C1 segment of cervical spinal cord (tissue), 14 donors: Measurements from ENCODE around the gene TMEM214.
"Not testable (repeated sequence)": the region's sequence is repeated elsewhere in the genome, so short reads cannot be mapped to it uniquely, and the experiment has no call there.

Experiments
- DNase-seq, 14 donors: peaks; one replicate each; lab custom pipeline; 2025; lab: John Stamatoyannopoulos, UW

Gene TMEM214

DNA sequence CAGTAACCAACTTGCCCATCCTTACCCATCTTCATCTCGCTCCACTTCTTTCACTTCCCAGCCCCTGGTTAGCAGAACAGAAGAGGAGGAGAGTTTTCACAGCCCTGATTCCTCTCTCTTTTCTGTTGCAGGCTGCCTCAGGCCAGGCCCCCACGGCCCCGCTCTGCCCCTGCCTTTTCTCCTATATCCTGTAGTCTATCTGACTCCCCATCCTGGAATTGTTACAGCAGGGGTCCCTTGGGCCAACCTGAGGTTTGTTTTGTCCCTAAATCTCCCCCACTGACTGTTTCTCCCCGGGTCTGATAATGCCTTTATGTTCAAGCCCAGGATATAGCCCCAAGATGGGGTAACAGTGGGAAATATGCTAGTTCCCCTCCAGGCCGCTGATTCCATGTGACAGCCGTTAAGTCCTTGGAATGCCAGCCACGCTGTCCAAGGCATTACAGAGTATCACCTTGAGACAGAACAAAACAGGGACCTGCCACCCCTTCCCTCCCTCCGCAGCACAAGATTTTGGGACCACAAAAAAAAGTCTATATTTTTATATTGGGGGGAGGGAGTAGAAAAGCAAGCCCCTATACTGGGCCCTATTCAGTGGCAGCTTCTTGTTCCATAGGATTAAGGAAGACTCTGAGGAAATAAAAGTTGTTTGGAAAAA, 37.3 kb downstream of the TMEM214 start:
- DNase-seq, result no peak

DNA sequence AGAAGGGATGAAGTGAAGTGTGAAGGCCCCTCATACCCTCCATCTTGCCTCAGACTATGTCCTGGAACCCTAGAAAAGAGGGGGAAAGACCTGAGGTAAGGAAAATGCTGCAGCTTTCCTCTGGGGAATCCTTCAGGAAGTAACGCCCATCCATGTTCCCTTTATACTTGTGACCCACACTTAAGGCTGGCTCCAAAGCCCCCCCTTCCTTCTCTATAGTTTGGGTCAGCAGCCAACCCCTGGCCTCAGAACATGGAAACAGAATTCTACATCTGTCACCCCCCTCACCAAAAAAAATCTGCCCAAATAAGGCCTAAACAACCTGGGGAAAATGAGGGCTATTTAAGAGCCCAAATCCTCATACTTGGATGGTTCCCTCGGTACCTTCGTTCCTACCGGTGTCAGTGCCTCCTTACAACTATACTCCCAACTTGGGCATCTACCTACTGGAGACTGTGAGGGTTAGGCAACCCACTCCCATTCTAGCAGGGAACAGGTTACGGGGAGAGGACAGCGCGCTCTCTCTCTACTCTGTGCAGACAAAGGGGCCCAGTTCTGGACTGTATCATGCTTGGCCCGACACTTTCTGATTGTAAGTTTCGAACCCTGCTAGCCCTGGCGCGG, 38.0 kb downstream of the TMEM214 start:
- DNase-seq, result no peak

DNA sequence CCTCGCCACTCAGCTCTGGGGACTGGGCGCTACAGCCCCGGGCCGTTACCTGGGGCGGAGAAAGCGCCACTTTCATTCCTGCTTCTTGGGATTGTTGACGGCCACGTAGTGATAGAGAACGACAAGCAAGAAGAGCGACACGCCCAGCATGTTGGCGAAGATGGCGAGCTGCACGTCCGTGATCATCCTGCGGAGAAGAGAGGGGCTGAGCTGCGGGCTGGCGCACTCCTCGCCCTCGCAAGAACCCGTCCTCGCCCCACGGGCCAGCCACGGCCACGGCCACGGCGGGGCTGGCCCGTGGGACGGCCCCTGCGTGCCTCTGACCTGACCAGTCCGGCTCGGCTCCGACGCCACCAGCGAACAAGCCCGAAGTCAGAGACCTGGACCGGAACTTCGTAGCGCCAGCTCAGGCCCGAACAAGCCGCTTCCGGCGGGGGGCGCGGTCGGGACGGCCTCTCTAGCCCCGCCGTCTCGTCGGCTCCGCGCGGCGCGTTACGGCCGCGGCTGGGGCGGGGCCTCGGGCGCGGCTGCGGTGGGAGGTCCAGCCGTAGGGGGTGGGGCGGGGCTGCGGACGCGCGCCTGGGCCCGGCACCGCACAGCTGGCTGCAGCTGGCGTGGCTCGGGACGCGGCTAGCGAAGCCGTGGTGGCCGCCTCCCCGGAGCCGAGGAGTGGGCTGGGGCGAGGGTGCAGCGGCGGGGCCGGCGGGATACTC, 38.7 kb downstream of the TMEM214 start, which contains the start of gene OST4:
Gene OST4, minus strand, starts transcription at position 378 of the 713 bp plus-strand sequence.
- peak; percentile 38 to 96 (median 90) for DNase-seq

DNA sequence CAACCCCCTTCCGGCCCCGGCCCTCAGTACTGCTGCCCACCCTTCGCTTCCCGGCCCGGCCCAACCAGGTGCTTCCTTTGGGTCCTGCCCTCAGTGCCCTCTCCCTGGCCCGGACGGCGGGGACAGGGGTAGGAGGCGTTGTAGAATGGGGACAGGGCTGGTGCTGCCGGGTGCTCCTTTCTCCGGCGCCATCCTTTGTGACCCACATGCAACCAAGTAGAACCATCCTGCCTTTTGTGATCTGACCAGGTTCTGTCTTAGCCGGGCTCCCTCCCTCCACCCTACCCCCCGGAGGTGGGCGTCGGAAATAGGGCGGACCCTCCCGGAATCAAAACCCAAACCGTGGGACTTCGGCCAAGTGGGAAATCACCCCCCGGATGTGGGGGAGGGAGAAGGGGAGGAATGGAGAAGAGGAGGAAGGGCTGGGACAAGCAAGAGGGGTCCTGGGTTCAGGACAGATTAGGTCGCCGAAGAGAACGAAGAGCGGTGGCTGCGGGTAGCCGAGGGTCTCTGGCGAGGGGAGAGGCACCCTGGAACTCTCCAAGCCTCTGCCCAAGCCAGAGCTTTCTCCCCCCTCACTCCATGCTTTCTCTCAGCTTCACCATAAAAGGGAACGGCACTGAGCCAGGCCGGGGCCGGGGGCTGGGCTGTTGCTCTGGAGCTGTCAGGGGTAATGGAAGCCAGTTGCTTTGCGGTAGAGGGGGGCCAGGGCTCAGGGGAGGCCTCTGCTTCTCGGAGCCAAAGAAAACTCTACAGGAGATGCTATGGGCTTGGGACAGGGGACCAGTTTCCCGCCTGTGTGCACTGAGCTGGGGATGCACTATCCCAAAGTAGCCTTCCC, 39.4 kb downstream of the TMEM214 start:
- peak in 9 of 14 donors; percentile 25 to 61 (median 49) for DNase-seq

DNA sequence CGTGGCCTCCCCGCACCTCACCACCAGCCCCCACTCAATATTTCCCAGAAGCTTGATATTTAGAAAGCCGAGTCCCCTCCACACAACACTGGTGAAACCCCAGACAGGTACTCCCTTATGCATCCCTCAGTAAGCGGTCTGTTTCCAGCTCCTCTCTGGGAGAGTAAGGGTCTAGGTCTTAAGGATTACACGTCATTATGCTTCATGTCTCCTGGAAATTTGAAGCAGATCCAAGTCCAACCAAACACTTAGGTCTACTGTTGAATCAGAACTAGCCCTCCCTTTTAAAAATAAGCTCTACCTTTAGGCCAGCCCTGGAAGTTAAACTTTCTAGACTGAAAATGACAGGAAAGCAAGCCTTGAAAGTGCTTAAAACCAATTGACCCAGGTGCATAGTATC, 40.2 kb downstream of the TMEM214 start:
- DNase-seq, result no peak

DNA sequence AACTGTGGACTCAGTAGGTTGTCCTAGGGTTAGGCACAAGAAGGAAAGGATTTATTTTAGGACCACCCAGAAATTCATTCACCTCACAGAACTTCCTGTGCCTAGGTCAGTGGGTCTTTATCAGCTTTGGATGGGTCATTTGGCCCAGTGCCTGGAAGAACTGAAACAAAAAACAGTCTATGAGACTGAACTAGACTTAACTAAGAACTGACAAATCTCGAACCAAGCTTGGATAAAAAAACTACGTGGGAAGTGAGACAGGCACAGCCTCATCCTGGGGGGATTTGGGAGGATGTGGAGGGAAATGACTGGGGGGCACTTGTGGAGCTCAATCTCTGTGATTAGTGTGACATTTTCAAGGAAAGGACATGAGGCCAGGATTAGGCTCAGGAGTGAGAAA, 41.0 kb downstream of the TMEM214 start:
- DNase-seq, result no peak

DNA sequence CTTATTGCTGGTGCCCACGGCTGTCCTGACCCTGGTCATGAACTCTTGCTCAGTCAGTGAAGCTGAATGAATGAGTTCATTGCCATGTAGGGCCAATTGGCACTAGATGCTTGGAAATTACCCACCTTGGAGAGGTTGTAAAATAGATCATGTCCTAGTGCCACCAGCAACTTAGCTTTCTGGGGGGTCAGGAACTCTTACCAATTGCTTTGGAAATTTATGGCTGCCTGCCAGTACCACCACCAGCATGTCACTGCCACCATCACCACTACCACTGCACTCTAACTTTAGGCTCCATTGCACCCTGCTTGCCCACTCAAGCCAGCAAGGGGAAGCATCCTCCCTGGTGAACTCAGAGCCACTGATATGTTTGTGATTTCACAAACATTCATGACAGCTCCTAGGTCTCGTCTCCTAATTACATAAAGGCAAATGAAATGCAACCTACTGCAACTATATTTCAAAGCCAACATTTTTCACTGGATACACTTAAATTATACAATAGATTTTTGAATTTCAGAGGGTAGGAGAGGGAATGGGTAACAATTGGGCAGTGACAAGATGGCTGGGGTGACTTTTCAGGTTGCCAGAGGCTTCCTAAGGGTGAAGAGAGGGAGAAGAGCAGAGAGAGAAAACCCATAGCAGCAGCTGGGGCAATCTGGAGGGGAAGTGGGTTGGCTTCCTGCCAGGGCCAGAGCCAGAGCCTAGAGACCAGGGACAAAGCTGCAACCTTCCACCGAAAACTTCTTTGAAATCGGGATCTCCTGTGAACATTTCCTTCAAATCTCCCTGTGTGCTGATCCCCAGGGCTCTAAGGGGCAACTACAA, 42.2 kb downstream of the TMEM214 start:
- peak in 1 of 14 donors; percentile 33 for DNase-seq

DNA sequence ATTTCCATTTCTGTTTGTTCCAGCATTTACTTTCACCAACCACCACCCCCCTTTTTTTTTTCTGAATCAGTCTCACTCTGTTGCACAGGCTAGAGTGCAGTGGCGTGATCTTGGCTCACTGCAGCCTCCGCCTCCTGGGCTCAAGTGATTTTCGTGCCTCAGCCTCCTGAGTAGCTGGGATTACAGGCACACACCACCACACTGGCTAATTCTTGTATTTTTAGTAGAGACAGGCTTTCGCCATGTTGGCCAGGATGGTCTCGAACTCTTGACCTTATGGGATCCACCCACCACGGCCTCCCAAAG, 42.8 kb downstream of the TMEM214 start:
- DNase-seq, result not testable (repeated sequence)

DNA sequence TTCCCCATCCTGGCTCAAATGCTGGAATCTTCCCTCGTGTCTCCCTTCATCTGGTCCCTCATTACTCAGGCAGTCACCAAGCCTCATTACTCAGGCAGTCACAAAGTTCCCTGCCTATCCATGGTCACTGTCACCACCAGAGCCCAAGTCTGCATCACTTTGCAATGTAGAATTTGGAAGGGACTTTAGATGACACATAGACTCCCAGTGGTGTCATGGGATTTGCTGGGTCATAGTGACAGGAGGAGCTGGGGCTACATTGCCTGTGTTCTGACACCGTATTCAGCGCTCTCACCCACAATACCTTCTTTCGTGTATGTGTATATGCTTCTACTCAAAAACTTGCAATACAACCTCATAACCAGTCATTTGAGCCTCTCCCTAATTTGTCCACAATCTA, 43.6 kb downstream of the TMEM214 start:
- no peak for DNase-seq

DNA sequence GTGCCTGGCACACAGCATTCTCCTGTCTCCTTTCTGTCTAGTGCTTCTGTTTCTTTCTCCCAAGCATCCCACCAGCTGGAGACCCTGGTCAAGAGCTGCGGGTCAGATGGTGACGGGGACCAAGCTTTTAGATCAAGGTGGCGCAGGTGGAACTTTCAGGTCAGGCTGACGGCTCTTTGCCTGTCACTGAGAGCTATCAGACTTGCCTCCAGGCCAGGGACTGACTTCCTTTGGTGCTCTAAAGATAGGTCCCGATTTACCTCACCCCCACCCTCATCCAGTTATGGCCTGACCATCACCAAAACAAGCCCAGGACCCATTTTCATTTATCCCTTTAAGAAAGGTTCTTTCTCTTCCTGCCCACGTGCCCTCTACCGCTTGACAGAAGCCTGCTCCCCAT, 44.5 kb downstream of the TMEM214 start:
- no peak for DNase-seq

DNA sequence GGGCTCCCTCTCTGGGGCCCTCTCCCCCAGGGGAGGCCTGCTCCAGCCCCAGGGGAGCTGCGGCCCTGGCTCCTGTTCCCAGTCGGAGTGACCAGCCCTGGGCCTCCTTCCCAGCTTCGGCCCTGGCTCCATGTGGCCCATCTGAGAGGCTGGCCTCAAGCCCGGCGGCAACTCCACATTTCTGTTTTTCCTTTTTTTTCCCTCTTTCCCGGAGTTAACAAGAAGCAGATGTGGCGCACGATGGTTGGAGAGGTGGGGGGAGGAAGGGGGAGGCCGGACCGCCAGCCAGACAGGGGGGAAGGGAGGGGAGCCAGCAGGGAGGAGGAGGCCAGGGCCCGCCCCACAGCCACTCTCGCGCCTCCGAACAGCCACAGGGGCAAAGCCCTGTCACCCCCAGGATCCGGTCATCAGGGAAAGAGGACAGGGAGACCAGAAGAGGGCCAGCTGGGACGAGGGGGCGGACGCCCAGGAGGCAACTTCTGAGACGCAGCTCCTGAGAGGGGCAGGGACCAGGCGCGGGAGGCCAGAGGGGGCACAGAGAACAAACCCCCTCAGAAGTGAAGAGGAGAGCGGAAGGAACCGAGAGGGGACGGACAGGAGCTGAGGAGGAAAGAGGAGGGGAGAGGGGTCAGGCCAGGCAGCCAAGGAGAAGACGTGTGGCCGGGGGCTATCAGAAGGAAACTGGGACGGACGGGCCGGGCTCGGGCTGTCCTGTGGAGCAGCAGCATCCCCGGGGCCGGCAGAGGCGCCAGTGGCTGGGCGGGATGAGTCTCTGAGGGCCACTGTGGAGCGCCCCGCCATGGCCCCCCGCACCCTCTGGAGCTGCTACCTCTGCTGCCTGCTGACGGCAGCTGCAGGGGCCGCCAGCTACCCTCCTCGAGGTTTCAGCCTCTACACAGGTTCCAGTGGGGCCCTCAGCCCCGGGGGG, 45.8 kb downstream of the TMEM214 start, which contains the start of gene EMILIN1:
Gene EMILIN1, plus strand, starts transcription at position 349 of the 928 bp plus-strand sequence. Its CDS starts 451 bp downstream, at position 800.
- DNase-seq, result peak in 12 of 14 donors; percentile 8 to 81 (median 54)

DNA sequence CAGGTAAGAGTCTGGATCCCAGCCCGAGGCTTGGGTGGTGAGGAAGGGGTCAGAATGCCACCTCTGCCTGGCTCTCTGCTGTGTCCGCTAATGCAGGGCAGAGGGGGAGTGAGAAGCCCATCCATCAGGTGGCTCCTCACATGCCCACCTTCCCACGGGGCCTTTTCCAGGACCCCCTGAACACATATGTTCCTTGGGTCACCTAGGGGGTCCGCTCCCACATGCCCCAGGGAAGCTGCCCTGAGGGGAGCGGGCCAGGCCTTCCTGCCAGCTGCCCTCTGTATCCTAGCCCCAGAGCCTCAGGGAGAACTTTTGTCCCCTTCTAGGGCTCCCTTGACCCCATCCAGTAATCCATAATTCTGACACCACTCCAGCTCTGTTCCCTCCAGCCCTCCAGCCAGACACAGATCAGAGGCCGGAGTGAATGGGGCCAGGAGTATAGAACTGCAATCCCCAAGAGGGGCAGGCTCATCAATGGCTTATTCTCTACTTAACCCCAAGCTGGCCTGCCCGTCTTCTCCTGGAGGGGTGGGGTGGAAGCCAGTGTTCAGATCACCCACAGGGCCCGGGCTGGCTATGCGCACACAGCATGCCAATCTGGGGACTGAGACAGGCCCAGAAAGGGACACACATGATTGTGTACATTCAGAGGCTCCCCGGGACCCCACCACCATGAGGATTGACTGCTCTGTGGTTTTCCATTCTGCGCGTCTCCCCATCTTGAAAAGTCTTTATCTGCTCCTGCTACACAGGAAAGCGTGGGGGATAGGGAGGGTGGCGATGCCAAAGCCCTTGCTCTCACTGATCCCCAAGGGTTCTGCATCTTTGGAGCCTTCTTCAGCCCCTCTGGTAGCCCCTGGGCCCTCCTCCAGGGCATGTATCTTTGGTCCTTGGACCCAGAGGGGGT, 46.7 kb downstream of the TMEM214 start:
- DNase-seq, result no peak

DNA sequence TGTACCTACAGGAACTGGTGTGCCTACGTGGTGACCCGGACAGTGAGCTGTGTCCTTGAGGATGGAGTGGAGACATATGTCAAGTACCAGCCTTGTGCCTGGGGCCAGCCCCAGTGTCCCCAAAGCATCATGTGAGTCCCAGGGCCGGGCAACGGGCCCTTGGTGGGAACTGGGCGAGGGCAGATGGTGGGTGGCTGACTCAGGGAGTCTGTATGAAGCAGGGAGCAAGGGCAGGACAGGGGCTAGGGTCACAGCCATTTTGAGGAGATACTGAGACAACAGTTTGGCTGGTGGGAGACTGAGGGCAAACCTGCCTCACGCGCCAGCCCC, 47.3 kb downstream of the TMEM214 start:
- DNase-seq, result no peak

DNA sequence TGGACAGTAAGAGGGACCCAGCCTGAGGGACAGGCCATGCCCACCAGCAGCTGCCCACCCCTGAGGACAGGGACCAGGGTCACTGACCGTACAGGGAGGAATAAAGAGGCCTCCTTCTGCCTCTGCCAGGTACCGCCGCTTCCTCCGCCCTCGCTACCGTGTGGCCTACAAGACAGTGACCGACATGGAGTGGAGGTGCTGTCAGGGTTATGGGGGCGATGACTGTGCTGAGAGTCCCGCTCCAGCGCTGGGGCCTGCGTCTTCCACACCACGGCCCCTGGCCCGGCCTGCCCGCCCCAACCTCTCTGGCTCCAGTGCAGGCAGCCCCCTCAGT, 47.8 kb downstream of the TMEM214 start:
- no peak for DNase-seq

DNA sequence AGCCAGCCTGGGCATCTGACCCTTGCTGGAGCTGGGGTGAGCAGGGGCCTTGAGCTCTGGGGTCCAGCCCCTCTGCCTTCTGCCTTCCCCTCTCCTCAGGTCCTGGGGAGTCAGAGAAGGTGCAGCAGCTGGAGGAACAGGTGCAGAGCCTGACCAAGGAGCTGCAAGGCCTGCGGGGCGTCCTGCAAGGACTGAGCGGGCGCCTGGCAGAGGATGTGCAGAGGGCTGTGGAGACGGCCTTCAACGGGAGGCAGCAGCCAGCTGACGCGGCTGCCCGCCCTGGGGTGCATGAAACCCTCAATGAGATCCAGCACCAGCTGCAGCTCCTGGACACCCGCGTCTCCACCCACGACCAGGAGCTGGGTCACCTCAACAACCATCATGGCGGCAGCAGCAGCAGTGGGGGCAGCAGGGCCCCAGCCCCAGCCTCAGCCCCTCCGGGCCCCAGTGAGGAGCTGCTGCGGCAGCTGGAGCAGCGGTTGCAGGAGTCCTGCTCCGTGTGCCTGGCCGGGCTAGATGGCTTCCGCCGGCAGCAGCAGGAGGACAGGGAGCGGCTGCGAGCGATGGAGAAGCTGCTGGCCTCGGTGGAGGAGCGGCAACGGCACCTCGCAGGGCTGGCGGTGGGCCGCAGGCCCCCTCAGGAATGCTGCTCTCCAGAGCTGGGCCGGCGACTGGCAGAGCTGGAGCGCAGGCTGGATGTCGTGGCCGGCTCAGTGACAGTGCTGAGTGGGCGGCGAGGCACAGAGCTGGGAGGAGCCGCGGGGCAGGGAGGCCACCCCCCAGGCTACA, 49.4 kb downstream of the TMEM214 start:
- peak in 1 of 14 donors; percentile 56 for DNase-seq

DNA sequence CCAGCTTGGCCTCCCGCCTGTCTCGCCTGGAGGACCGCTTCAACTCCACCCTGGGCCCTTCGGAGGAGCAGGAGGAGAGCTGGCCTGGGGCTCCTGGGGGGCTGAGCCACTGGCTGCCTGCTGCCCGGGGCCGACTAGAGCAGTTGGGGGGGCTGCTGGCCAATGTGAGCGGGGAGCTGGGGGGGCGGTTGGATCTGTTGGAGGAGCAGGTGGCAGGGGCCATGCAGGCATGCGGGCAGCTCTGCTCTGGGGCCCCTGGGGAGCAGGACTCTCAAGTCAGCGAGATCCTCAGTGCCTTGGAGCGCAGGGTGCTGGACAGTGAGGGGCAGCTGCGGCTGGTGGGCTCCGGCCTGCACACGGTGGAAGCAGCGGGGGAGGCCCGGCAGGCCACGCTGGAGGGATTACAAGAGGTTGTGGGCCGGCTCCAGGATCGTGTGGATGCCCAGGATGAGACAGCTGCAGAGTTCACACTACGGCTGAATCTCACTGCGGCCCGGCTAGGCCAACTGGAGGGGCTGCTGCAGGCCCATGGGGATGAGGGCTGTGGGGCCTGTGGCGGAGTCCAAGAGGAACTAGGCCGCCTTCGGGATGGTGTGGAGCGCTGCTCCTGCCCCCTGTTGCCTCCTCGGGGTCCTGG, 50.1 kb downstream of the TMEM214 start:
- no peak for DNase-seq

DNA sequence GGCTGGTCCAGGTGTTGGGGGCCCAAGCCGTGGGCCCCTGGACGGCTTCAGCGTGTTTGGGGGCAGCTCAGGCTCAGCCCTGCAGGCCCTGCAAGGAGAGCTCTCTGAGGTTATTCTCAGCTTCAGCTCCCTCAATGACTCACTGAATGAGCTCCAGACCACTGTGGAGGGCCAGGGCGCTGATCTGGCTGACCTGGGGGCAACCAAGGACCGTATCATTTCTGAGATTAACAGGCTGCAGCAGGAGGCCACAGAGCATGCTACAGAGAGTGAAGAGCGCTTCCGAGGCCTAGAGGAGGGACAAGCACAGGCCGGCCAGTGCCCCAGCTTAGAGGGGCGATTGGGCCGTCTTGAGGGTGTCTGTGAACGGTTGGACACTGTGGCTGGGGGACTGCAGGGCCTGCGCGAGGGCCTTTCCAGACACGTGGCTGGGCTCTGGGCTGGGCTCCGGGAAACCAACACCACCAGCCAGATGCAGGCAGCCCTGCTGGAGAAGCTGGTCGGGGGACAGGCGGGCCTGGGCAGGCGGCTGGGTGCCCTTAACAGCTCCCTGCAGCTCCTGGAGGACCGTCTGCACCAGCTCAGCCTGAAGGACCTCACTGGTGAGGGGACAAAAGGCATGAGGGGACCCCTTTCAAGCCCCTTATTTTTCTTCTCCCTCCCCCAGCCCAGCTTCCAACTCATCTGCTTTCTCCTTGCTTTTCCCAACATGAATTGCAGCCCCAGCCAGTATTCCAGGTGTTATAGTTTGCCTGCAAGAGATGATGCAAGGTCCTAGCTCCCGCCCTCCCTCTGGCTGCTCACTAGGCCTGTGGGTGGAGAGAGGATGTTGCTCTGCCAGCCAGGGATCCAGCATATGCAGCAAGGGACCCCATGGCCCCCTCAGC, 50.9 kb downstream of the TMEM214 start:
- no peak for DNase-seq
